Ureter (tissue), 1 donor: ENCODE results near the gene OSBP2. TPM values are rescaled to one million over a fixed set of nuclear protein-coding genes. Genes with fewer than 3 reads are reported as not detected.

Source experiments
- DNase-seq: peaks from one replicate; pipeline ENCODE4 v3.0.0-alpha.2; 2020; ENCODE audit warnings: low spot score
- total RNA-seq: library from RNA; stranded (reverse); gene quantifications from one replicate; pipeline ENCODE4 v1.2.4, GENCODE V29; 2023
- donor health status: DM: yes; HTN: yes; CAD: no.

Gene OSBP2
- total RNA-seq, 1 donor from 2014 or later, result 4.3 TPM

DNA sequence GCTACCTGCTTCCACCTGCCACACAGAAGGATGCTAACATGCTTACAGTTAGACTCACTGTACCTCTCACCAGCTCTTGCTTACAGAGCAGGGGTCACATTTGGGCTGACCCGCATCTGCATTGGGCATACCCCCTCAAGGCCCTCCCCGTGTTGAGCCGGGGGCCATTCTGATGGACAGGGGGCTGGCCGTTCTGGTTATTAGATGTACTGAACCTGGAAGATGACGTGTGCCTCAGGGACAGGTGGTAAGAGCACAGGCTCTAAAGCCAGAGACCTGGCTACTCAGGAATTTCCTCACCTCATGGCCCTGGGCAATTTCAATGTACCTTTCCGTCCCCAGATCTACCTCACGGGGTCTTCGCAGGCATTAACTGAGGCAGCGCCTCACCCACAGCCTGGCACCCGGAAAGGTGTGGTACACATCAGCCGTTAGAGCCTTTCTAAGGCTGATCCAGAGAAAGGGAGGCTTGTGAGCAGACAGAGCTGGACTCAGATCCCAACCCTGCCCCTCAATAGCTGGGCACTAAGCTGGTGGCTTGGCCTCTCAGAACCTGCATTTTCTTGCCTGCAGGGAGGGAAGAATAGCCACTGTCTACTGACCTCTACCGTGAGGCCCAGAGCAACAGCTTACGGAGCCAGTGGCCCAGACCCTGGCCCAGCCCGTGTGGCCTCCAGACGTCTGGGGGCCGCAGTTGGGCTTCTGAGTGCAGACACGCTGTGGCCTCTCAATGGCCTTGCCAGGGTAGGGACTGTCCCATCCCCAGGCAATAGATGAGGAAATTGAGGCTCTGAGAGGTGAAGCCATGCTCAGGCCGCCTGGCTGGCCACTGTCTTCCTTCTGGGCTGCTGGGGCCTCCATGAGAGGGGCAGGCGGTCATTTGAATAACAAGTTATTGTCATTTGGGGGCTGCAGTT, 173.3 kb downstream of the OSBP2 start:
- DNase-seq, result no peak

DNA sequence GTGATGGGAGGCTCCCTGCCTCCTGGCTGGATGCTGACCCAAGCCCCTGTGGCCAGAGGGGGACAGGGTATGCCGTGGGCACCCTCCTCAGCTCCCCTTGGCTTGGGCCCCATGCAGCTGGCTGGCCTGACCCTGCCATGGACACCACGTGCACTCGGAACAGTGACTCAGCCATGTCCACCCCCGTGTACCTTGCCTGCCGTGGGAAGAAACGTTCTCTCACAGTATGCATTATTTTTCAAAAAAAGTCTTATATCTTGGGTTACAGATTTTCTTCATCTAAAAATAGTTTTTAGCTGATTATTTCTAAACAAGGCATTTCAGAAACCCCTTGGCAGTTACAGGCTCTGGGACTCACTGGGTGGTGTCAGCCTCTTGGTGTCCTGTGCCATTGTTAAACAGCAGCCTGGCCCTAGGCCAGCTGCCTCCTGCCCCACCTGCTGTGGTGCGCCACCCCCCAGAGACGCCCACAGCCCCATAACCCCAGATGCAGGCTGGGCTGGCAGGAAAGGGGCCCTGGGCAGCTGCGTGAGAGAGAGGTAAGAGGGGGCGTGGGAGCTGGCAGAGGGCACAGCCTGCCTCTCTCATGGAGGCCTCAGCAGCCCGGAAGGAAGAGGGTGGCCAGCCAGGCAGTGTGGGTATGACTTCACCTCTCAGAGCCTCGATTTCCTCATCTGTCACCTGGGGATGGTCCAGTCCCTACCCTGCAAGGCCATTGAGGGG, 174.2 kb downstream of the OSBP2 start:
- DNase-seq, result no peak

DNA sequence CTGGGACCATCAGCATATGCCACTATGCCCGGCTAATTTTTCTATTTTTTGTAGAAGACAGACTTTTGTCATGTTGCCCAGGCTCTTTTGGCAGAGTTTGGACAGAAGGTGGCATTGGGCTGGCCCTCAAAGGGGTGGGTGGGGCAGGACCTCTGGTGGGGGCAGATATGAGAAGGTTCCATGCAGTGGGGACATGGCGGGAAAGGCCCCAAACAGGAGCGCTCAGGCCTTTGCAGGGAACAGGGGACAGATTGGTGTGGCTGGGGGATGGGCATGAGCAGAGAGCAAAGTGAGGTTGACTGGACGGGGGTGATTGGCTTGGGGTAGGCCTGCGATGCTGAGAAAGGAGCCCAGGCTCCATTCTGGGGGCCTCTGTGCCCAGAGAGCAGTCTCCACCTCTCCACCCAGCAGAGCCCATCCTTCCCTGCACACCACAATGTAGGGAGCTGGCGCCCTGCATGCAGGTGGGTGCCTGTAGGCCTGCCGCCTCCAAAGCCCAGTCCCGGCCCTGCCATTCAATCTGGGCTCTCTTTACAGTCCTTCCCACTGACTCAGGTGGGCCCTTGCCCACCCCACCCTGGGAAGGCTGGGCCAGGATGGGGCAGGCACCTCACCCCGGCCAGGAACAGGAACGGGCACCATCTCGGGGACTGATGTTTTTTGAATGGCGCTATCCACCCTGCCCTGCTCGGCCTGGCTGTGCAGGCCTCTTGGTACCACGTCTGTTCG, 175.2 kb downstream of the OSBP2 start:
- no peak for DNase-seq

DNA sequence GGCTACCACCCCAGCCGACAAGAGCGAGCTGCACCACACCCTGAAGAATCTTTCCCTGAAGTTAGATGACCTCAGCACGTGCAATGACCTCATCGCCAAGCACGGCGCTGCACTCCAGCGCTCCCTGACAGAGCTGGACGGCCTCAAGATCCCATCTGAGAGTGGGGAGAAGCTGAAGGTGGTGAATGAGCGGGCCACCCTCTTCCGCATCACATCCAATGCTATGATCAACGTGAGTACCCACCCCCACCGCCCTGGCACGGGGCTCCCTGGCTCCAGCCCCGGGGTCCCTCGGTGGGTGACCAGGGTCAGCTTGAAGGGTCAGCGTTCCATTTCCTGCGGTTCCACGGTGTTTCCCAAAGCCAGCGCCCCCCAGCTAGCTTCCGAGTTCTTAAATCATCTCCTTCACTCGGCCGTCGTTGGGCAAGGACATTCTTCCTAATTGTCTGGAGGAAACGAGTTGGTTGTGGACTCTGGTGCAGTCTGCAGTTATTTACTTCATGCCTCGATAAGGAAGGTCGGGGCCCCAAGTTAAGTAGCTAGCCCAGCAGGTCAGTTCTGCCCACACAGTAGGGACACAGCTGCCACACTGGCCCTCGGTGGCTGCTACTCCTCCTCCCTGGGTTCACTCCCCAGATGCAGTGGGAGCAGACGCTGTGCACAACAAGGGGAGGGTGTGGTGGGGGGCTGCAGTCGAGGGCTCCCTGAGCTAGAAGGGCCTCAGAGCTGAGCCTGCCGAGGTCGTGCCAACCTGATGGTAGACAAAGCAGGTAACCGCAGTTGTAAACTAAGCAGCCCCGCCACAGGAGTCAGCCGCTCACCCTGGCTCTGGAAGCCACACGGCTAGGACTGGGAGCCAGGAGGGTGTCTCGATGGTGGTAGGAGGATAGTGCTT, 176.0 kb downstream of the OSBP2 start:
- DNase-seq, result no peak

DNA sequence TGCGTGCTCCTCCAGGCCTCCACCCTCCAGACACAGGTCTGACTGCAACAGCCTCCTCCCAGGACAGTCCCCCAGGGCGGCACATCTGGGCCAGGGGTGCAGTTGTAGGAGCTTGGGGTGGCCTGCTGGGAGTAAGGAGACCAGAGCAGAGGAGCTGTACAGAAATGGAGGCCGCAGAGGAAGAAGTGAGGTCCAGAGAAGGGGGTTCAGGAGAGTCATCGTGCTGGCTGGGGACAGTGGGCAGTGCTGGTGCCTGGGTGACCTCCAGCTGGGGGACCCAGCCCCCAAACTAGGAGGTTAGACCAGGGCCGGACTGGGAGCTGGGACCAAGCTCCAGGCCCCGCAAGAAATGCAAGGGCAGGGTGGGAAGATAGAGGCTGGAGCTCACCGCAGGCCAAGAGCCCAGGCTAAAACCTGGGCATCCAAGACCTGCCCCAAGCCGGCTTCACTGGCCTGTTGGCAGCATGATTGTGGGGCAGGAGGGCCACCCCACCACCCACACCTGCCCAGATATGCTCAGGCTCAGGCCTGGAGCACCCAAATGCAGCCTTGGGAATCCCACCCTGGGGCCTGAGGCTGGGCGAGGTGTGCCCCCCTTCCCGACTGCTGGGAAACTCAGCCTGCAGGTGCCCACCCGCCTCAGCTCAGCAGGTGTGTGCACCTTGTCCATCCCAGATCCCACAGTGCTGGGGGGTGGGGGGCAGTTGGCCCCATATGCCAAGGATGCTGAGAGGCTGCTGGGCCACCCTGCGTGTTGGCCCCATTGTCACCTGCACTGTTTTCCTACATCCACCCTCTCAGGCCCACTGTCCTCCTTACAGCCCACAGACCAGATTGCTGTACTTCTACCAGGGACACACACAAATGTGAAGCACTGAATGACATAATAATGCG, 177.0 kb downstream of the OSBP2 start:
- DNase-seq, result no peak

DNA sequence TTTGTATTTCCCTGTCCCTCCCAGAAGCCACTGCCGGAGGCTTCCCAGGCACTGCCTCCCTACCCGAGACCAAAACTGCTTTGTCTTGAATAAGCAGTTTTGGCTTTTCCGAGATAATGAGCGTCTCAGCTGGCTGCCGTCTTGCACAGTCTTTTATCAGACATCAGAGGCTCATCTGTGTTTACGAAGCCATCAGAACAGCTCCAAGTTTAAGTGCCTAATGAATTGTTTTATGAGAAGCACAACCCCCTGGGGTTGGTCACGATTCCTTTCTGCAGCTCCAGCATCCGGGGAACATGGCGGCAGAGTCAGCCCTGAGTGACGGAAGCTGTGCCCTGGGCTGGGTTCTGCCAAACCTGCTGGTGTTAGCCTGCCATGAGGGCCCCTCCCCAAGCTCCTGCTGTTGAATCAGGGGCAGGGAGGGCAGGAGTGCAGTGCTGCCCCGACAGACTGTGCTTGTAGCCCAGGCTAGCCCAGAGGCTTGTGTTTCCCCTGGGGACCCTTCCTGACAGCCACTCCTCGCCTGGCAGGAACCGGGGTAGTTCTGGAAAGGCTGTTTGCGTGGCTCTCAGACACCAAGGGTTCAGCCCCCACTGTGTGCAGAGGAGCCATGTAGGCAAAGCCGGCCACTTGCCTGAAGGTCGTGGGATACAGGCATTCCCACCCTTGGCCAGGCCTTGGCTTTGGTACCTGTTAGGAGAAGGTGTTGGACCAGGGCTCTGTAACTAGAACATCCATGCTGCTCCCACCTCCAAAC, 177.8 kb downstream of the OSBP2 start:
- DNase-seq, result no peak

DNA sequence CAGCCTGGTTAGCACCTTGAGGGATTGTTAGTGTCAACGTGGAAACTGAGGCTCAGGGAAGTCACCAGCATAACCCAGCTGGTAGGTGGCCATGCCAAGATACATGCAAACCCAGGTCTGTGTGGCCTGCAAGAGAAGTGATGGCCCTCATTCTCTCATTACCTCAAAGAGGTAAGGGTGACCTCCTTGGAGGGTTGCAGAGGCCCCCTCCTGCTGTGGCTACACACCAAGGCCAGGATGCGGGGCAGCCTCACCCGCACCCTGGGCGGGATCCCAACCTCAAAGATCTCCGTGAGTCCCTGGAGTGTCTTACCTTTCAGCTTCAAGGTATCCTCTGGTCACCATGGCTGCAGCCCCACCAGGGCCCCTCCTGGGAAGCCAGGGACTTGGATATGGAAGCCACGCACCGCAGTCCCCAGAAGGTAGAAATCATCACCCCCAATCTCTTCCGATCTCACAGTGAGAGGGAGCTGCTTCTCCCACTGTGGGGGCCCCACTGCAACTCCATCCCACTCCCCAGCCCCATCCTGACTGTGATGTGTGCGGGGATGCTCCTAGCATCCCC, 178.5 kb downstream of the OSBP2 start:
- DNase-seq, result no peak

DNA sequence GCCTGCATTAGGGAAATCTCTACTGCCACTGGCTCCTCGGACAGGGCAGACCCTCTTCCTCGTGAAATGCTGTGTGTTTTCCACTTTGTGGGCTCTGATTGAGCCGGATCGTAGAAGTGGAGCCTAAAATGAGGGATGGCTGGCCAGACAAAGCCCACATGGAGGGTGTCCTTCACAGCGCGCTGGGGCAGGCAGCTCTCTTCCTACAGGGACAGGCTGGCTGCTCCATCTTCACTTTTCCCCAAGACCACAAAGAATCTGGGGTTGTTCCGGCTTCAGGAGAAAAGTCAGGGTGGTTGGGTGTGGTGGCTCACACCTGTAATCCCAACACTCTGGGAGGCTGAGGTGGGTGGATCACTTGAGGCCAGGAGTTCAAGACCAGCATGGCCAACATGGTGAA, 179.0 kb downstream of the OSBP2 start:
- no peak for DNase-seq

DNA sequence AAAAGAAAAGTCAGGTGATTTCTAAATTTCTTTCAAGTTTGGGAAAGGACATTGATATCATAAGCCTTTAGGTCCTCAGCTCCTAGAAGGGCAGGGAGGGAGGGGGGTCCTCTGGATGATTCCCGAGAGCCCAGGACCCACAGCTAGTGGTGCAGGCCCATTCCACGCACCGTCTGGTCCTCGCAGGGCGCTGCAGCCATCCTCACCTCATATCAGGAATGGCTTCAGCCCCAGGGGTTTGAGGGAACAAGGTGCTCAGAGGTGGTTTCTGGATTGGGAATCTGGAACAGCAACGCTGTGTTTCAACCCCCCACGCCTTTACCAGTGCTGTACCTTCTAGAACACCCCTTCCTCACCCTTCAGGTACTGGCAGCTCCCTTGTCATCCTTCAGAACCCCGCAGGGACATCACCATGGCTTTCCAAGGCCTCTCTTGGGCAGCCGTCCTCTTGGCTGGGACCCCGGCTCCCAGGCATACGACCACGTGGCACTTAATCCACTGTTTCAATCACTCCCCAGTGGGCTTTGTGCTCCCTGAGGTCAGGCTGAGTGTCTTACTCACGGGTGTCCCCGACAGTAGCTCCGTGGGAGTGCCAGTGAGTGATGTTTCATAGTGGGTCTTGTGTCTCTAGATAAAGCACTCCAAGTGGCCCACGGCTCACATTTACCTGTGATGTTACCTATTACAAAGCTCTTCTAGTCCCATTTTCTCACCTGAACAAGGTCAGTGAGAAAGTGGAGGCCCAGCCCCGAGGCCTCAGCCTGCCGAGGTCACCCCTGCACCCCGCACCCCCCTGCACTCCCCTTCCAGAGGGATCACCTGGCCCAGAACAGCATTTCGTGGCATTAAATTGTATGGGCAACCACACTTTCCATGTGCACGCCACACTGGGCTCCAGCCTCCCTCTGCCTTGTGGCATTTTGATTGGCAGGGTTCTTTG, 180.0 kb downstream of the OSBP2 start:
- DNase-seq, result no peak

DNA sequence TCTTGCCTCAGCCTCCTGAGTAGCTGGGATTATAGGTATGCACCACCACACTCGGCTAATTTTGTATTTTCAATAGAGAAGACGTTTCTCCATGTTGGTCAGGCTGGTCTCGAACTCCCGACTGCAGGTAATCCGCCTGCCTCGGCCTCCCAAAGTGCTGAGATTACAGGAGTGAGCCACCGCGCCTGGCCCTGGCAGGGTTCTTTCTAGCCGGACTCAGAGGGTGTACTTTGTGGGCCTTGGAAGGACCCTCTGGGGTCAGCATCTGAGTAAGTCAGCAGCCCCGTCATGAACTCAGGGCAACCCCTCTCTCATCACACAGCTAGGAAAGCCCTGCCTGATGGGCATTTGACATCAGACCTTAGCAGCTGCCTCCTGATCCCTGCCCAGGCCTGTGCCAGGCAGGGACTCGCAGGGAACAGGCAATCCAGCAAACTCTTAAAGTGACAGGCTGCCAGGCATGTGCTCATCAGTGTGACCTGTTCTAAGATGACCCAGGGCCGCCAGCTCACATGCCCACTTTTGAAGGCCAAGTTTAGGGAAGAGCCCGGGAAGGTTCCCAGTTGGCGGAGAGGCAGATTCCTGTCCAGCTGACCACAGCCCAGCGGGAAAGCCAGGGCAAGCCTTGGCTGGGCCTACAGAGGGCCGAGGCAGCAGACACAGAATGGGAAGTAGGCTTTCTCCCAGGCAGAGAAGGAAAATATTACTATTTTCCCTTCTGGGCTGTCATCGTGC, 181.0 kb downstream of the OSBP2 start:
- DNase-seq, result no peak

DNA sequence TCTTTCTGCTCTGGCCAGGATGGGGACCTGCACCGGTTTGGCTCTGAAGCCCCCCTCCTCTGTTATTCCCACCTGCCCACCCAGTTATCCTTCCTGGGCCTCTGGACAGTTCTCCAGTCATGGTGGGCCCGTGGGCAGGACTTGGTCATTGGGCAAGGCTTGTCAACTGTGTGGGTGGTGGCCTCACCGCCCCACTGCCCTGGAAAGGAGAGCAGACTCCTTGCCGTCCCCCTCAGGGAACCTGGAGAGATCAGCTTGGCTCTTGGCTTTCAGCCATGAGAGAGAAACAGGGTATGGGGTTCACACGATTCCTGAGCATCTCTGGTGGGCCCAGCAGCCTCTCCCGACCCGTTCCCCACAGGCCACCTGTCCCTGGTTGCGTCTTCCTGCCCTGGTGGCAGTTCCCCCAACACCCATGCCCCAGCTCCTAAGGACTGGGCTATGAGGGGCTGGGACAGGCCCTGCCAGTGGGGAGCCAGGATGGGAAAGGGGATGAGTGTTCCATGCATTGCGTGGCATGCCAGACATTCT, 181.6 kb downstream of the OSBP2 start:
- no peak for DNase-seq

DNA sequence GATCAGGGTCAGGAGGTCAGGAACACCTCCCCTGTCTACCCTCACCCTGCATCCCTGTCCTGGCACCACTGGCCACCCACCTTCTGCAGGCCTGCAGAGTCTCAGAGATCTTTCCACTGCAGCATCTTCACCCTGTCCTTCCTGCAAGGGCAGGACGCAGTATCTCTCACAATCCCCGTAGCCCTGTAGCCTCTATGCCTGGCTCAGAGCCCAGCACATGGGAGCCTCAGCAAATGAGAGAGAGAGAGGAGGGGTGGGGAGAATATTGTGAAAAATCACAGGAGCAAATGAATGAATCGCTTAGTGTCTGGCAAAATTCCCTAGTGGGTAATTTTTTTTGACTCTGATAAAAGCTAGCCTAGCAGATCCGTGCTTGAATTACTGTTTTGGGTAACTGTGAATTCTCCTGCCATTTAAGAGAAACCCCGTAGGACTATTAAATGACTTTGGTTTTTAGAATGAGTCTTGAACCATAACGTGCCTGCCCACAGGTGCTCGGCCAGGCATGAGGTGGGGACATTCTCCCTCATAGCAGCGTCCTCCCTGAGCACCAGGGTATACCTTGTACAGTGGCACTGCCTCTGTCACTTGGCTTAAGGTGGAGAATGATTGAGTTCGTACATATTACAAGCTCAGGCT, 182.4 kb downstream of the OSBP2 start:
- no peak for DNase-seq

DNA sequence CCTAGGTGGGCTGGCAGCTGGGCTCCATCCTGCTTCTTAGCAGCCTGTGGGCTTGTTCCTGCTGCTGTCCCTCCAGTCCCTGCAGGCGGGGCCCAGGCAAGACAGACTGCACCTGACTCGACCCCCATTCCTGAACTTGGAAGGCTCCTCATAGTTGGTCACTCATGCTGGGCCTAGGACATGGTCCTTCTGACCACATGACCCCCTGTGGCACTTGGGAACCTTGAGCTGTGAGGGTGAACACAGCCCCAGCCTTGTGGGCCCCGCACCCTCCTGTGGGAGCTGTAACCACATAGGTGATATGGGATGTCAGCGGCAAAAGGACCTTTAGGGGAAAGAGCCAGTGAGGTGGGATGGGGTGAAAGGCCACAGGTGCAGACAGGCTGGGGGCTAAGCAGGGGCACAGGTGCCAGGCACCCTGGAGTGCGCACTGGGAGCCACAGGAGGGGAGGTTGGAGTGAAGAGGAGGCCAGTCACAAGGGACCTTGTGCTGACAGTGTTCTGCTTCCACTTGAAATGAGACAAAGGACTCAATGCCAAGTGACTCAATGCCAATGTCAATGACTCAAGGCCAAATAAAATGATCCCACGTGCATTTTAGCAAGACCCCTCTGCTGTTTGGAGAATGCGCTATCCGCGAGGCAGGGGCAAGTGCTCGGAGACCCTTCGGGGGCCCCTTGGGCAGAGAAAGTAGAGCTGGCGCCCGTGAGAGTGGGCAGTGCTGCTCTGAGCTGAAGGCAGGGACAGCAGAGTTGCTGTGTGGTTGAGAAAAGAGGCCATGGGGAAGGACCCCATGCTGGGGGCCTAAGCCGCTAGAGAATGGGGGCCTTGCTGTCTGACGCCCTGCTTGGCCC, 183.2 kb downstream of the OSBP2 start:
- DNase-seq, result no peak

DNA sequence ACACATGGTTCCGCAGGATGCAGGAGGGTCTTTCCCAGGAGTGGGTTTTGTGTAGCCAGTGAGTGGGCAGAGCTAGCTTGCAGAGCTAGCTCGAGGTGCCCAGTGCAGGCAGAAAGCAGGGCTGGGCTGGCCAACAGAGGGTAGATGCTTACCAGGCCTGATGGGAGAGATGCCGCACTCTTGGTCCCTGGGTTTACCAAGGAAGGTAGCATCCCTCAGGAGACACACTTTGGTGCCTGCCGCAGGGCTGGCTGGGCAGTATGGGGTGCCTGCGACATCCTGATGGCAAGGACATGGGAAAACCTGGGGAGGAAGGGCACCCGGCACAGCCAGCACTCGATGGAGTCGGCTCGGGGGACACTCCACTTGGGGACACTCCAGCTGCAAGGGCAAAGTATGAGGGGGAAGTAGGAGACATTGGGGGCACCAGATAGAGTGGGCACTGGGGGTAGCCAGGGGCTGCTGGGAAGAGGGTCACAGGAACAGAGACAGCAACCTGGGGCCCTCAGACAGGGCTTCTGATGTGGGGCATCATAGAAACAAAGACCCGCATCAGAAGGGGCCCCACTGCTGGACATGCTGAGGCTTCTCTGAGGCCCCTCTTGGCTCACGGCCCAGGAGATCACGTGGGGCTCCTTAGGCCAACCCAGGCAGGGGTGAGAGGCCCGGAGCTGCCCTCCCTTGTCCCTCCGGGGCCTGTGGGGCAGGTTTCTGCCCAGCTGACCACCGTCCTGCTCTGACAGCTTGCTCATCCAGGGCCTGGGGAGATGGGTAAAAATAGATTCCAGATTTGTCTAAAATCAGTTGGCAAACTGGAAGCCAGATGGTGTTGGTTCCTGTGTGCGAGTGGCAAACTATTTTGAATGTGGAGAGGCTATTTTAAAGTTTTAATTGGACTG, 184.1 kb downstream of the OSBP2 start:
- DNase-seq, result no peak

DNA sequence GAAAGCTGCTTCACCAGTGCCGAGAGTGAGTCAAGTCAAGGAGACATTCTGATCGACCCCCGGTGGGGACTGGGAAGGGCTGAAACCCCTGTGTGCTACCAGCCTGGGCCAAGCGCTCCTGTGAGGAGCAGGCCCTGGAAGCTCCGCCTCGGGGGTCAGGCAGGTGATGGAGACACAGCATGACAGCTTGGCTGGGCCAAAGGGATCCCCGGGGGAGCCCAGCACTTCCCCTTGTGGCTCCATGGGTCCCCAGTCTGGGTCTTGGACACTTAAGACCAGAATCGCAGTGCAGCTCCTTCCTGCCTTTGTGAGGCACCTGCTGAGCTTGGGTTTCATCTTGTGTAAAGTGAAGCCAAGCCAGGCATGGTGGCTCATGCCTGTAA, 184.7 kb downstream of the OSBP2 start:
- DNase-seq, result no peak
